KBM-7 (cell line): Measurements from ENCODE around the gene PWWP2A.
A peak's percentile ranks its signal among the peaks of the same experiment; 100 is the strongest.
"Not testable (repeated sequence)": the region's sequence is repeated elsewhere in the genome, so short reads cannot be mapped to it uniquely, and the experiment has no call there.

Source experiments
- DNase-seq: peaks from one replicate; pipeline ENCODE4 v3.0.0-alpha.2; 2015
- in situ Hi-C: fragments of 300-500 bp; cut with MboI; formaldehyde crosslinking; loops from 2 replicates; pipeline ENCODE4 v1.14.3; 2020; ENCODE audit warnings: low sequenced_read_pairs, low pct_unique_long_range_greater_than_20kb, mixed read lengths

The PWWP2A gene, protein sequence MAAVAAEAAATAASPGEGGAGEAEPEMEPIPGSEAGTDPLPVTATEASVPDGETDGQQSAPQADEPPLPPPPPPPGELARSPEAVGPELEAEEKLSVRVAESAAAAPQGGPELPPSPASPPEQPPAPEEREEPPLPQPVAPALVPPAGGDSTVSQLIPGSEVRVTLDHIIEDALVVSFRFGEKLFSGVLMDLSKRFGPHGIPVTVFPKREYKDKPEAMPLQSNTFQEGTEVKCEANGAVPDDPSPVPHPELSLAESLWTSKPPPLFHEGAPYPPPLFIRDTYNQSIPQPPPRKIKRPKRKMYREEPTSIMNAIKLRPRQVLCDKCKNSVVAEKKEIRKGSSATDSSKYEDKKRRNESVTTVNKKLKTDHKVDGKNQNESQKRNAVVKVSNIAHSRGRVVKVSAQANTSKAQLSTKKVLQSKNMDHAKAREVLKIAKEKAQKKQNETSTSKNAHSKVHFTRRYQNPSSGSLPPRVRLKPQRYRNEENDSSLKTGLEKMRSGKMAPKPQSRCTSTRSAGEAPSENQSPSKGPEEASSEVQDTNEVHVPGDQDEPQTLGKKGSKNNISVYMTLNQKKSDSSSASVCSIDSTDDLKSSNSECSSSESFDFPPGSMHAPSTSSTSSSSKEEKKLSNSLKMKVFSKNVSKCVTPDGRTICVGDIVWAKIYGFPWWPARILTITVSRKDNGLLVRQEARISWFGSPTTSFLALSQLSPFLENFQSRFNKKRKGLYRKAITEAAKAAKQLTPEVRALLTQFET

DNA sequence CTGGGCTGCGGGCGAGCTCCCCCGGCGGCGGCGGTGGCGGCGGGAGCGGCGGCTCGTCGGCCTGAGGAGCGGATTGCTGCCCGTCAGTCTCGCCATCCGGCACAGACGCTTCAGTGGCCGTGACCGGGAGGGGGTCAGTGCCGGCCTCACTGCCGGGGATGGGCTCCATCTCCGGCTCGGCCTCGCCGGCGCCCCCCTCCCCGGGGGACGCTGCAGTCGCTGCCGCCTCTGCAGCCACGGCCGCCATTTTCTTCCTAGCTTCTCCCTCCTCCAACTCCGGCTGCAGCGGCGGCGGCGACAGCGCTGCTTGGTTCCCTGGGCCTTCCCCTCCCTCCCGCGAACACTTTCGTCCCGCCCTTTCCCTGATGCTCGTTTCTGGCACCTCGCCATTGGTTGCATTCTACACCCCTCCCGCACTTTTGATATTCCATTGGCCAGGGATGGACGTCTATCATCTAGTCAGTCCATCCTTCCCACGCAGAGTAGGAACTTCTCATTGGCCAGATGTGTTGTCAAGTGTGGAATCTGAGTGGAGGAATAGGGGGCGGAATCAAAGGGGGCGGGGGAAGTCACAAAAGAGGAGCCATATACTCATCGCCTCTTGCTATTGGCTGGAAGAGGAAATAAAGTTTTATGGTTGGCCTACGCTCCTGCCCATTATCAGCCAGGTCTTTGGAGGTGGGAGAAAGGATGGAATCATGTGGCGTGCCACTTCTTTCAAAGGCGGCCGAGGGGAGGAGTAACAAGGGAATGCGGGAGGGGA lies at the start of gene PWWP2A:
TSS of gene PWWP2A (minus strand) at position 309 of the 763 bp plus-strand sequence. CDS start at position 247, 62 bp downstream.
- DNase-seq: peak; percentile 100
- in situ Hi-C loops: no loop called here

DNA sequence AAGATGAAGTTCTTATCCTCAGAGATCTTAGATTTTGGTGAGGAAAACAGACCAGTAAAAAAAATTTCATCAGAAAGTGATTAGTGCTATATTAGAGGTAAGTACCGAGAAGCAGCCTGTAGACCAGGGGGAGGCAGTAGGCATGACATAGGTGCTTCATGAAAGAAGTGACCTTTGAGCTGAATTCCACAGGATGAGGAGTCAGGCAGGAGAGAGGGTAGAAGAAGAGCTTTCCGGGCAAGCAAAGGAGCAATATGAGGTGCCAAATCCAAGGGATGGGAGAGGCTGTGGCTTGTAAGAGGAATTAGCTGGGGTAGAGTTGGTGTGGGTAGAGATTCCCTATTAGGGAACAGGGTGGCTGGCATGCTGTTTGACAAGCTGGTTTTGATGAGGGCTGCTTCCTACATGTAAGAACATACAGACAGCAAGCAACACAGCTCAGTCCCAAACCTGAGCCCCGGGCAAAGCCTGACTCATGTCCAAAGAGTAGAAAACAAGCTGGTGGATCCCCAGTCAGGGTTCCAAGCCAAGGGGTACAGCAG lies 48.4 kb upstream of the PWWP2A start:
- DNase-seq: no peak
- in situ Hi-C loops: no loop called here

DNA sequence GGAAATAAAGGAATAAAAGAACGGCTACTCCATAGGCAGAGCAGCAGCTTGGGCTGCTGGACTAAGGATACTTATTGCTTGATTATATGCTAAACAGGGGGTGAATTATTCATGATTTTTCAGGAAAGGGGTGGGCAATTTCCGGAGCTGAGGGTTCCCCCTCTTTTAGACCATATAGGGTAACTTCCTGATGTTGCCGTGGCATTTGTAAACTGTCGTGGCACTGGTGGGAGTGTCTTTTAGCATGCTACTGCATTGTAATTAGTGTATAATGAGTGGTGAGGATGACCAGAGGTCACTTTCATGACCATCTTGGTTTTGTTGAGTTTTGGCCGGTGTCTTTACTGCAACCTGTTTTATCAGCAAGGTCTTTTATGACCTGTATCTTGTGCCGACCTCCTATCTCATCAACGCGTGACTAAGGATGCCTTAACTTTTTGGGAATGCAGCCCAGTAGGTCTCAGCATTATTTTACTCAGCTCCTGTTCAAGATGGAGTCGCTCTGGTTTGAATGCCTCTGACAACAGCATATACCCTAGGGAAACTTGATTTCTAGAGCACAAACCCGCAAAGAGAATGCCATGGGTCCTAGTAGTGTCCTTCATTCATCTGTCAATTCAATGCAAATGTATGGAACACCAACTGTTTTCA lies 47.8 kb upstream of the PWWP2A start:
- in situ Hi-C loops: no loop called here

GRCh38 chr5:160166069-160166972 lies 47.1 kb upstream of the PWWP2A start:
- DNase-seq: no peak
- in situ Hi-C loops: no loop called here

More for the DNA sequence above, 47.8 kb upstream of the PWWP2A start:
- DNase-seq: no peak

GRCh38 chr5:160165137-160166068 lies 46.2 kb upstream of the PWWP2A start:
- peak; percentile 30 for DNase-seq
- in situ Hi-C loops: no loop called here

DNA sequence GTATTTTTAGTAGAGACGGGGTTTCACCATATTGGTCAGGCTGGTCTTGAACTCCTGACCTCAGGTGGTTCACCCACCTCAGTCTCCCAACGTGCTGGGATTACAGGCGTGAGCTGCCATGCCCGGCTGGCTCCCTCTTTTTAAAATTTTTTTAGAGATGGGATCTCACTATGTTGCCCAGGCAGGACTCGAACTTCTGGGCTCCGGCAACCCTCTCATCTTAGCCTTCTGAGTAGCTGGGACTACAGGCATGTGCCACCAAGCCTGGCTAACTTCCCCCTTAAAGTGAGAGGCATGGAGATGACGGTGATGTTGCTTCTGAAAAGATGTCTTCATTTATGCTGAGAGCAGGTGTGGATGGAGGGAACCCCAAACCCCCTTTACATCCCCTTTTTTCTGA lies 43.7 kb upstream of the PWWP2A start:
- no peak for DNase-seq
- in situ Hi-C loops: no loop called here

DNA sequence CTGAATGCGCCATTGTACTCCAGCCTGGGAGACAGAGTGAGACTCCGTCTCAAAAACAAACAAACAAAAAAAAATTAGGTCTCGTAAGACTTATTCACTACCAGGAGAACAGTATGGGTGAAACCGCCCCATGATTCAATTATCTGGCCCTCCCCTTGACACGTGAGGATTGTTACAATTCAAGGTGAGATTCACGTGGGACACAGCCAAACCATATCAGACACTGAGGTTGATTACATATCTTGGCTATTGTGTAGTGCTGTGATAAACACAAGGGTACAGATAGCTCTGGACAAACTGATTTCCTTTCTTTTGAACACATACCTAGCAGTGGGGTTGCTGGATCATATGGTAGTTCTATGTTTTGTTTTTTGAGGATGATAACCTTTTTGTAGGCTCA lies 42.4 kb upstream of the PWWP2A start:
- in situ Hi-C loops: no loop called here
- no peak for DNase-seq

DNA sequence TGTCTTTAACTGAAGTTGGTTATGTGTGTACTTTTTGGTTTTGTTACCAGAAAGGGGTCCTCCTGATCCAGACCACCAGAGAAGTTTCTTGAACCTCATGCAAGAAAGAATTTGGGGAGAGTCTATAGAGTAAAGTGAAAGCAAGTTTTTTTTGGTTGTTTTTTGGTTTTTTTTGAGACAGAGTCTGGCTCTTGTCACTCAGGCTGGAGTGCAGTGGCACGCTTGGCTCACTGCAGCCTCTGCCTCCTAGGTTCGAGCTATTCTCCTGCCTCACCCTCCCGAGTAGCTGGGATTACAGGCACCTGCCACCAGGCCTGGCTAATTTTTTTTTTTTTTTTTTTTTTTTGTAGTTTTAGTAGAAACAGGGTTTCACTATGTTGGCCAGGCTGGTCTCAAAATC lies 41.6 kb upstream of the PWWP2A start:
- DNase-seq, in situ Hi-C loops: not testable (repeated sequence)

DNA sequence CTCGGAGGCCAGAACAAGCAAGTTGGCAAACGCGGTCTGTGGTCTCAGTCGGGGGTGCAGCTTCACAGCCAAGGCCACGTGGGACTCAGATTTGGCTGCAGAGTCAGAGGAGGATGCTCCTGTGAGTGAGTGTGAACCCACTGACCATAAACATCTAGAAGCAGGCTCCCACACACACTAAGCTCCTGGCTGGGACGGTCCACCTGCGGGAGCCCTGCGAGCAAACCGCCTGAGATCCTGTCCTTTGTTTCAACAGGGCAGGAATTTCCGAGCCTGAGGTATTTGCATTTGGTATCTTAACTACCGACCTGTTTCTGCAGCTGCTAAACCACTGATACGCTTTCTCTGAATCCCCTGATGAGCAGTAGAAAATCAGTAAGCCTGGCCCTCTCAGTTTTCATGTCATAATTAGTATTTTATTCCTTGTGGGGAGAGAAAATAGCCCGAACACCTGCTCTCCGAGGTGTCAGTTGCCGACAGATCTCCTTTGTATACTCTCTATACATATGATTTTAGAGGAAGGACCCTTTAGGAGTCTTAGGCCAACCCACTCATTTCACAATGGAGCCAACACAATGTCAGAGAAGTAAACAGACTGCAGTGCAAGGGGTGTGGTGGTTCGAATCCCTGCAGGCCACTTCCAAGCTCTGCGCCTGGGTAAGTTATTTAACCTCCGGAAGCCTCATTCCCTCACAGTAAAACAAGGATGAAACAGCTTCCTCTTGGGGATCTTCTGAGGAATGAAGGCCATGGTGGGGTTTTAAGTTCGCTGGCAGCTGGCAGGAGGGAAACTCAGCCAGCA lies 40.9 kb upstream of the PWWP2A start:
- no peak for DNase-seq

GRCh38 chr5:160158087-160158486 lies 38.8 kb upstream of the PWWP2A start:
- no peak for DNase-seq

More for the DNA sequence above, 40.9 kb upstream of the PWWP2A start:
- in situ Hi-C loops: no loop called here

DNA sequence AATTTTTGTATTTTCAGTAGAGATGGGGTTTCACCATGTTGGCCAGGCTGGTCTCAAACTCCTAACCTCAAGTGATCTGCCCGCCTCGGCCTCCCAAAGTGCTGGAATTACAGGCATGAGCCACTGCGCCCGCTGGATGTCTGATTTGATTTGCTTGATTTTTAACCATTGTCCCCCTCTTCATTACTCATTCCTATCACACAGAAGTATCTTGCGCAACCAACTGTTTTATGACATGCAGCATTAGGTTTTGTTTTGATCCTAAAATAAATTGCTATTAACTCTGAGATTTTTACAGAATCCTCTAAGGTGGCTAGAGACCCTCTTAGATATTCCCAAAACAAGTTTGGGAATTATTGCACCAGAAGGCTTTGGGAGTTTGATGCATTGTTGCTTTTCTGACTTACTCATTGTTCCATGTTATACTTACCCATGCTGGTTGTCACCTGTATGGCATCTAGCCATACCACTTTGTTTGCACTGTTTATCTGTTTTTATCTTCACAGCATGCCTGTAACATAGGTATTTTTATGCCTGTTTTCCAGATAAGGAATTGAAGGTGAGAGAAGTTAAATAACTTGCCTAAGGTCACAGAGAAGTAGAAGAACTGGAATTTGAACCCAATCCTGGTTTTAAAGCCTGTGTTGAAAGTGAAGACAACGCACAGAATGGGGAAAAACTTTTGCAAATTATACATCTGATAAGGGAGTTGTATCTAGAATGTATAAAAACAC lies 35.9 kb upstream of the PWWP2A start:
- no peak for DNase-seq

More at GRCh38 chr5:160158087-160158486, 38.8 kb upstream of the PWWP2A start:
- in situ Hi-C loops: no loop called here

GRCh38 chr5:160152901-160153300 lies 33.7 kb upstream of the PWWP2A start:
- in situ Hi-C loops: no loop called here

More for the DNA sequence above, 35.9 kb upstream of the PWWP2A start:
- in situ Hi-C loops: no loop called here

GRCh38 chr5:160152287-160152686 lies 33.0 kb upstream of the PWWP2A start:
- DNase-seq: no peak
- in situ Hi-C loops: no loop called here

More at GRCh38 chr5:160152901-160153300, 33.7 kb upstream of the PWWP2A start:
- no peak for DNase-seq

GRCh38 chr5:160151017-160151416 lies 31.8 kb upstream of the PWWP2A start:
- no peak for DNase-seq
- in situ Hi-C loops: no loop called here

GRCh38 chr5:160150381-160150780 lies 31.1 kb upstream of the PWWP2A start:
- DNase-seq: no peak
- in situ Hi-C loops: no loop called here
